NCI-H1930 (cell line): ENCODE measurements around the gene MMP17.

Experiments
- DNase-seq, 2 experiments: peaks; one replicate each; lab custom pipeline; 2025; lab: John Stamatoyannopoulos, UW

The MMP17 gene

GRCh38 chr12:131827961-131828534 is at the start of gene MMP17:
Gene MMP17 (plus strand): TSS chr12:131828393. CDS start chr12:131828495, 102 bp downstream.
- DNase-seq = no peak

DNA sequence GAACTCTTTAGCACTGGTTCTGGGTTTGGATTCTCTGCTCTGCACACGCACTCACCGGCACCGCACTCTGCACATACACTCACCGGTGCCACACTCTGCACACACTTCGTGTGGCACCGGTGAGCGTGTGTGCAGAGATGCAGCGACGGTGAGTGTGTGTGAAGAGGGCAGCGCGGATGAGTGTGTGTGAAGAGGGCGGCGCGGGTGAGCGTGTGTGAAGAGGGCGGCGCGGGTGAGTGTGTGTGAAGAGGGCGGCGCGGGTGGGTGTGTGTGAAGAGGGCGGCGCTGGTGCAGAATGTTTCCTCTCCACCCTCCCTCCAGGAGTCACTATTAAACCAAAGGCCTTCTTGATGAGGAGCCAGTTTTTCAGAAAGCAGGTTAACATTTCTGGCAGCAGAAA is 49.2 kb upstream of the MMP17 start:
- no peak for DNase-seq

- no peak for DNase-seq
Observed at GRCh38 chr12:131782061-131782460, 46.1 kb upstream of the MMP17 start.

GRCh38 chr12:131783915-131784541 is 44.2 kb upstream of the MMP17 start:
- no peak for DNase-seq

DNA sequence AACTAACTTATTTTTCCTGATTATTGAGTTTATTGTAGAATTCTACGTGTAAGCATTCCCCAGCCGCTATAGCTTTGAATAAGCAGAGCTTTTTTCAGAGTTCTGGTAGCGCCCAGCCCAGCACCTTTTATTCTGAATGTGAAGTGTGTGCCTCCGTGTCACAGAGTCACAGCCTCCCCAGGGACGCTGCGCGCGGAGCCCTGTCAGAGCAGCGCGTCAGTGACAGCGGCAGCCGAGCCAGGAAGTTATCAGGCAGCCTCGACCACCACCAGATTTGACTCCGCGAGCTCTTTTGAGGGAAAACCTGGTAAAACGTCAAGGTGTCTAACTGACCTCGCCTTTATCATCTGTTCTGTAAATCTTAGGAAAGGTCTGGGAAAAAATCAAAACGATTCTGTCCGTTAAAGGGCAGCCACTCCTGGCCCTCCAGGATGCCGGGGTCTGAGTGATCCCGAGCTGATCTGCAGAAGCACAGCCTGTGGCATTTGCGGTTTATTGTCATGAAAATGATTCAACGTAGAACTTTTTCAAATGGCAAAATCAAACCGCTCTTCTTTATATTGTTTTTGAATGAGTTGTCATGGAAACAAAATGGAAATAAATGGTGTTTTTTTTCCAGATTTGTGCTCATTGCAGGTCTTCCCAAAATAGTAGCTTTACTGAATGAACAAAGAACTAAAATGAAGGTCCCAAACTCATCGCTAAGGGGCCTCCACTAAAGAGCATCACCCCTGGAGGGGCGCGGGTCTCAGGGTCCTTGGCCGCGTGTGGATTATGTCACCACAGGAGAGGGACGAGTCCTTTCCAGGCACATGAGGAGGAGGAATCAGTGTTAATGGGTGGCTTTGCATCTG is 43.1 kb upstream of the MMP17 start:
- no peak for DNase-seq

- no peak for DNase-seq
Observed at GRCh38 chr12:131785763-131786330, 42.3 kb upstream of the MMP17 start.

- DNase-seq = no peak
Observed at GRCh38 chr12:131786331-131786730, 41.9 kb upstream of the MMP17 start.

DNA sequence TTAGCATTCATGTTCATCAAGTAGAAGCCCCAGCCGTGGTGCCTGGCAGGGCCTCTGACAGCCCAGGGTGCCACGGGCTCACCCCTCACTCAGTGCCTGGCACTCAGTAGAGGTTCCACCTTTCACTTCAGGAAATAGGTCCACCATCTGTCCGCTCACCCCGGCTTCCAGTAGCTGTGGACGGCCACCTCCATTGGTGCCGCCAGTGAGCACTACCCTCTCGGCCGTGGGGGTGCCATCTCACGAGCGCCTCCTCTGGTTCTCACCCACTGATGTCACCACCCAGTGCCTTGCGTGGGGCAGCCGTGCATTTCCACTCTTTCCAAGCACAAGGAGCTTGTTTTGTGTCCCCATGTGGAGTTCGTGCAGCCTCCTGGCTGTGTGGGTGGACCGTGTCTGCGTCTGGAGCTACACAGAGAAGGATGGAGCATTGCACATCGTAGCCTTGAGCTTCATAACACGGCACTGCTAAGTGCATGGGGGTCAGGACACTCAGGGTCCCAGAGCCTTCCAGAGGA is 41.0 kb upstream of the MMP17 start:
- DNase-seq = no peak

DNA sequence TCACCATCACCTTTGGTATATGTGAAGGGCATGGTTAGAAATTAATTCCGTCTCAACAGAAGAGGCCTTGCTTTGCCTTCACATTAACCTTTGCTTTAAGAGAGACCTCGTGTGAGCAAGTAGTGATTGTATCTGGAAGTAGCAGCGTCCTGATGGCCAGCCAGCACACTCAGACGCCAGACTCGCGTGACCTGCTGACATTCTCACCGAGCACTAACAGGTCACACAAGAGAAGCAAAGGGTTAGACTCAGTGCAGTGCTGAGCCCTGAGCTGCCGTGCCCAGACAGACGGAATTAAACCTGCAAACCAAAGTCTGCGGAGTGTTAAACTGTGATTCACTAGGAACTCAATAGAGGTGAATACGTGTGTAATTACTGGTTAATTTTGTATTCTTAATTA is 40.1 kb upstream of the MMP17 start:
- DNase-seq = no peak

DNA sequence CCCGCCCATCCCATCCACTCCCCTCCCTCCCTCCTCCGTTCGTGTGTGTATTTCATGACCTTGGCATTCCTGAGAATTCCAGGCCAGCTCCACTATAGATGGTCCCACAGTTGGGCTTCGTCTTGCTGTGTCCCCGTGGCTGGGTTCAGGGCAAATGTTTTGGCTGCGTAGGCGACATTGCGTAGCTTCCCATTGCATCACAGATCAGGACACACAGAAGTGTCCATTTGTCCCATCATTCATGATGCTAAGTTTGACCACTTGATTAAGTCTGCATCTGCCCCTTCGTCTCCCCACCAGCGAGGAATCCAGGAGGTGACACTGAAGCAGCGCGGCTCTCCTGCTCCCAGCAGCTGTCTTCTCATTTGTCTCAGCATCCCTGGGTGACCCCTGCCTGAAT is 38.6 kb upstream of the MMP17 start:
- no peak for DNase-seq

GRCh38 chr12:131793243-131794022 is 34.8 kb upstream of the MMP17 start:
- no peak for DNase-seq

DNA sequence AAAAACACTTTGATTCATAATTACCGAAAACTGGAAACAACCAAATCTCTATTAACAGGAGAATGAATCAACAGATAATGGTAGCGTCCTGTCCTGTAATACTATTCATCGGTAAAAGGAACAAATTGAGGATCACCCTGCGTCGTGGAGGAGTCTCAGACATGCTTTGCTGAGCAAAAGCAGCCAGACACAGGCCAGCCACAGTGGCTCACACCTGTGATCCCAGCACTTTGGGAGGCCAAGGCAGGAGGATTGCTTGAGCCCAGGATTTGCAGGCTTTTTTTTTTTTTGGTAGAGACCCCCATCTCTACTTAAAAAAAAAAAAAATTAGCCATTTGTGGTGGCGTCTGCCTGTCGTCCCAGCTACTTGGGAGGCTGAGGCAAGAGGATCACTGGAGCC is 34.1 kb upstream of the MMP17 start:
- no peak for DNase-seq

DNA sequence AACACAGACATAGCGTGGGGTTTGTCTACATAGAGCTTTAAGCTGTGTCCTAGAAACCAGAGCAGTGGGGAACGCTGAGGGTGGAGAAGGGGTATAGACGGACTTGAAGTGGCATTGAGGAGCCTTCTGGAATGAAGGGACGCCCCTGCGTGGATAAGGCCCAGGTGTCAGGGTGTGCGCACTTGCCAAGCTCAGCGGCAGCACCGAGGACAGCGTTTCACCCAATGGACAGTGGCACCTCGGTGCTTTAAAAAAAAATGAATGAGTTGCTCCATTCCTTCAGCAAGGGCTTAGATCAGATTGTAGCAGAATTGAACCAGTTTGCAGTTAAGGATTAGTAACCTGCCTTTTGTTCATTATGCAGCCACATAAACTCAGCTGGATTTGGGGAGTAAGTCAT is 33.6 kb upstream of the MMP17 start:
- no peak for DNase-seq

DNA sequence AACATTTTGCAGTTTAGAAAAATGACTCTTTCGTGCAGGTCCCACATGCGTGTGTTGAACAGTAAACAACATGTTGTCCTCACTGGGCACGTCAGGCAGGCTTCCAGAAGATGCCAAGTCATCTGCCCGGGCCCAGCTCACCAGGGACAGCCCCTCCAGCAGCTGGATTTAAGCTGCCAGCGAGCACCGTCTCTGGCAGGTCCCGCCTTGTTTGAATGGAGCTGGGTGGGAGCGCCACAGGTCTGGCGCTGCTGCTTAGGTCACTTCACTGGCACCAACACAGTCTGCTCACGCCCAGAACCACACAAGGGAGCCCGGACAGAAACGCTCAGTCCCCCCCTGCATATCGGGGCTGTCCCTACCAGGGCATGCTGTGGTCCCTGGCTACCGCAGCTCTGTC is 33.1 kb upstream of the MMP17 start:
- DNase-seq = no peak

DNA sequence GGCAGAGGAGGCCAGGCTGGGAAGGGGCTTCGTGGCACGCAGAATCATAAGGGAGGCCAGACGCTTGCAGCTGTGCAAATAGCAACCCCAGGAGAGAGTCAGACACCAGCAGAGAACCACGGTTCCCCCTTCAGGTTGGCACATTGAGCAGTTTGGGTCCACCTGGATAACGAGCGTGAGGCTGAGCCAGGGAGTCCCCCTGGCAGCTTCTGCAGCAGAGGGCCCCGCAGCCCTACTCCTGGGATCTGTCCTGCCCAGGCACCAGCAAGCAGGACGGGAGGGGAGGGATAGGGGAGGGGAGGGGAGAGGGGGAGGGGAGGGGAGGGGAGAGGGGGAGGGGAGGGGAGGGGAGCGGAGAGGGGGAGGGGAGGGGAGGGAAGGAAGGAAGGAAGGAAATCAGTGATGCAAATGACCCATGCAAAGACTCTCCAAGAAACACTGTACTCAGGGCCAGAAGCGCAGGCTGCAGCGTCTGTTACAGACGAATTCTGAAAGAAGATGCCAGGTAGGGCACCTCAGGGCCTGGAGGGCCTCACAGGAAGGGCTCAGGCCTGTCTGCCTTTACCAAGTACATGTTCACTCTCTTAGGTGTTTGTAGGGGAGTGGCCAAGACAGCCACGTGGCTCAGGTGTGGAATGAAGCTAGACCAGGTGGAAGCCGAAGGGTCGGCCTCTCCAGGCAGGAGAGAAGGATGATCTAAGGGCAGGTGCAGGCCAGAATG is 32.3 kb upstream of the MMP17 start:
- DNase-seq = no peak

DNA sequence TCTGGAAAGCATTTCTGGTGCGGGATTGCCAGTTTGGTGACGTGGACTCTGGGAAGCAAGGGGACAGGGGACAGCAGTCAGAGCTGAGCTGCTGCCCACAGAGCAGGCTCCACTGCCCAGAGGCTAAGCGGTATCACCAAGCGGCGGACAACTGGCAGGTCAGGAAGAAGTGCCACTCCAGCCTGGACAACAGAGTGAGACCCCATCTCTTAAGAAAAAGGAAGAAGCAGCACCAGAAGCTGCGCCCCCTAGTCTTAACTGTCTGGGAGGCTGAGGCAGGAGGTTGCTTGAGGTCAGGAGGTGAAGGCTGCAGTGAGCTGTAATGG is 31.8 kb upstream of the MMP17 start:
- DNase-seq = no peak

GRCh38 chr12:131796754-131797587 is 31.2 kb upstream of the MMP17 start:
- no peak for DNase-seq

DNA sequence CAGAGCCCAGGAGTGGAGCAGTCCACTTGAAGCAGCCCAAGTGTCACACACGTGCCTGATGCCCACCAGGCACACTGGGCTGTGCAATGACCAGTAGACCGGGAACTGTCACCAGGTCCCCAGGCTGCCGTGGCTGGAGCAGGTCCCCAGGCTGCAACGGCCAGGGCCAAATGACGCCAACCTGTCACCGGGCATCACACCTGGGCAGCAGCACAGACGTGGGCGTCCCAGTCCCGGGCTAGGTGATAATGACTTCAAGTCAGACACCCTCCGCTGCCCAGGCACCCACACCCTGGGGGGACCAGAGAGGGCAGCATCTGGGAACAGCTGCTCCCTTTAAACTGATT is 30.6 kb upstream of the MMP17 start:
- DNase-seq = no peak

GRCh38 chr12:131799195-131799594 is 29.0 kb upstream of the MMP17 start:
- no peak for DNase-seq

DNA sequence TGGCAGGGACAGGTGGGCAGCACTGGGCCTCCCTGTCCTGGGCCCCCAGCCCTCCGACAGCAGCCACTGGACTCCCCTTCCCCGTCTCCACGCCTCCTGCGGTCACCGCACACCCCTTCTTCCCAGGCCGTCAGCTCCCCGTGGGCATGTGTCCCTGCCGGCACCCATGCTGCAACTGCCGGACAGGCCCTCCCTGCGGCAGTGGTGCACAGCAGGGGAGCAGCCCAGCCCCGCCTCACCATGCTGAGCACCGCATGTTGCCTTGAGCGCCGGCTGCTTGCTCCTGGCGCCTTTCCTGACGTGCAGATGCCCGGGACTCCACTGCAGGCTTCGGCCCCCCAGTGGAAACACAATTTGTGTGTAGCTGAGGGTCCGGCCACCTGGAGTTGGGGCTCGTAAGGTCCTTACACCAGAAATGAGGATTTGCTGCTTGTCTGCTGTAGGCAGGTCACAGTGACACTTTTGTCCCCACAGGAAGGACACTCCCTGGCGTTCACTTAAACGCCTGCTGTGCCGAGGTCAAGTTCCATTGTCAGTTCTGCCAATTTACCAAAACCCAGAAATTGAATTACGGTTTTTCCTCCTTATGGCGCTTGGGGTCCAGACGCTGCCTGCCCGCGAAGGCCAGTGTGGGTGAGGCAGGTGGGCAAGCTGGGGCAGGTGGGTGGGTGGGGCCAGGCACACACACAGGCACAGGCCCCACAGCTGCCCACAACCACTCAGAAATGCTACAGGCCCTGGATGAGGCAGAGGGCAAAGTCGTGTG is 28.2 kb upstream of the MMP17 start:
- DNase-seq = no peak
